HG03108 (cell line): ENCODE data around the gene SENP3.
"Not testable (repeated sequence)": the region's sequence is repeated elsewhere in the genome, so short reads cannot be mapped to it uniquely, and the experiment has no call there.

Experiments
- ATAC-seq: cut with Tn5 transposase; IDR thresholded peaks from one replicate; pipeline ENCODE4 v1.9.1; 2021; ENCODE audit warnings: moderate library complexity; ENCODE audit not compliant: unreplicated experiment

Gene SENP3

DNA sequence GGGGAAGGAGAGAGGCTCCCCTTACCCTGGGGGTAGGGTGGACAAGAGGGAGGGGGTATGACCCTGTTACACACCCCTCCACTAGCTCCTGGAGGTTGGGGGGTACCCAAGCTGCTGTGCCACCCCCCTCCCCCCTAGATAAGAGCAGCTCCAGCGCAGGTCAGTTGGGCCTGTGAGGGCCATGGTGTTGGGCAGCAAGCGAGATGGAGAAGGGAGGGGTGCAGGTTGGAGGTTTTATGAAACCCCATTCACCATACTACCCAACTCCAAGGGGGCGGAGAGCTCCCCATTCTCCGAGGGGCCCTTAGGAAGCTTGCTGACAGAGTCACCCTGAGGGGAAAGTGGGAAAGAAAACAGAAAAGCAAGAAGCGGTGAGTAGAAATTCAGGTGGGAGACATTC is 29.9 kb downstream of the SENP3 start:
- ATAC-seq: no peak

DNA sequence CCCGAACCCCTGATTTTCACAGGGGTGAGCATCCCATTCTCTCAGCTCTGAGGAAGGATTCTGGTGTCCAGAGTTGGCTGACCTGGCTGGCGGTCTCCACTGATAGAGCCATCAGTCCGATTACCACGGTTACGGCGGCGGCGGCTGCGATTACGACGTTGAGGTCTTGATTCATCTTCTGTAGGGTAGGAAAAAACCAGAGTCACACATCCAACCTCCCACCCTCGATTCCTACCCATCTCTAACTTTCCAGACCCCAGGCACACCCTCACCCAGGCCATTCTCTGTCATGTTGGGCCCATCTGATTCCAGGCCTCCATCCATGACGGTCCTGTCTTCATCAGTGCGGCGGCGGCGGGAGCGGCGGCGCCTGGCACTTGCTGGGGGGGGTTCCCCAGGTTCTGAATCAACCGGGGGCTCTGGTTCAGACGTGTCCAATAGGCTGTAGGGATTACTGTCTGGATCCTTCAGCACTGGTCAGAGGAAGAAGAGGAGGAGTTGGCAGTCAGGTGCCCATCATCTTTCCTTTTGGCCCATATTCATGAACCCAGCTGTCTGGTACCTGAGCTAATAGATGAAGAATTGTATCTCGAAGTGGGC is 30.8 kb downstream of the SENP3 start:
- ATAC-seq: no peak

GRCh38 chr17:7593296-7593695 is 31.6 kb downstream of the SENP3 start:
- ATAC-seq: no peak

GRCh38 chr17:7597561-7597960 is 35.8 kb downstream of the SENP3 start:
- ATAC-seq: not testable (repeated sequence)

- ATAC-seq: no peak
Observed at GRCh38 chr17:7606280-7606679, 44.6 kb downstream of the SENP3 start.

DNA sequence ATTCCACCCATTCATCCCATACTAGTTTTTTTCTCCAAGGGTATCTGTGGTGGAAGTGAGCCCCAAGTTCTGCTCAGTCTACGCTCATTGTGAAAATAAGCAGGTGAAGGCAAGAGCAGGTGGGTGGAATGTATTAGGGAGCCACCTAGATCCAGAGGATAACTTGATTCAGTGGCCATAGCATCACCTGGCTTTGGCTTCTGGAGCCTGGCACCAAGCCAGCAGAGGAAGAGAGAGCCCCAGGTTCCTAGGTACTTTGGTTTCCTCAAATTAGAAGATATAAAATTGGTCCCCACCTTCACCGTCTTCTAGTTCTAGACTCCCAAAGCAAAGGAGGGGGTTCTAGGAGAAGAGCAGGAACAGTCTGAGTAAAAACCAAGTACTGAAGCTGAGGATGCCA is 48.9 kb downstream of the SENP3 start:
- no peak for ATAC-seq

DNA sequence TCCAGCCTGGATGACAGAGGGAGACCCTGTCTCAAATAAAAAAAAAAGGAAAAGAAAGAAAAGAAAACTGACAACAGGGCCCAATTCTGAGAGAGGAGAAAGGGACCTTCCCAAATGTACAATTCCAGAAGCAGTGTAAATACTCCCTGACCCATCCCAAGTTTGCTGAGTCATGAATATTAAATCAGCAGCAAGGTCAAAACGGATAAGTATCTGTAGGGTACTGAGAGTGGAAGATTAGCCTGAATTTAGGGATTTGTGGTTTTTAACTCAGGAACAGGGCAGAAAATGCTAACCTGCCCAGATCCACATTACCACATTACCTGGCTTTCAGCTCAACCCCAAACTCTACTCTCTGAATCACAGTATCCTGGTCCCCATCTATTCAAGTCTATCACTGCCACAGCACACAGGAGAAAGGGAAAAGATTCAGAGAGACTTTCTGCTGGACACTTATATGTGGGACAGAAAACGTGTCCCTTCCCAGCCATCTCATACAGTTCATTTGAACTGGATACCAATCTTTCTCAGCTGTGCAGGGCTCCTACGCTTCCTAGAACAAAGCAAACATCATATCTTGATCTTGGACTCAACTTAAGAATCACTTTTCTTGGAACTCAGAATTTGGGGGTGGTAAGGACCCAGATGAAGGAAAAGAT is 50.0 kb downstream of the SENP3 start:
- no peak for ATAC-seq

- no peak for ATAC-seq
Observed at GRCh38 chr17:7612294-7612640, 50.5 kb downstream of the SENP3 start.

DNA sequence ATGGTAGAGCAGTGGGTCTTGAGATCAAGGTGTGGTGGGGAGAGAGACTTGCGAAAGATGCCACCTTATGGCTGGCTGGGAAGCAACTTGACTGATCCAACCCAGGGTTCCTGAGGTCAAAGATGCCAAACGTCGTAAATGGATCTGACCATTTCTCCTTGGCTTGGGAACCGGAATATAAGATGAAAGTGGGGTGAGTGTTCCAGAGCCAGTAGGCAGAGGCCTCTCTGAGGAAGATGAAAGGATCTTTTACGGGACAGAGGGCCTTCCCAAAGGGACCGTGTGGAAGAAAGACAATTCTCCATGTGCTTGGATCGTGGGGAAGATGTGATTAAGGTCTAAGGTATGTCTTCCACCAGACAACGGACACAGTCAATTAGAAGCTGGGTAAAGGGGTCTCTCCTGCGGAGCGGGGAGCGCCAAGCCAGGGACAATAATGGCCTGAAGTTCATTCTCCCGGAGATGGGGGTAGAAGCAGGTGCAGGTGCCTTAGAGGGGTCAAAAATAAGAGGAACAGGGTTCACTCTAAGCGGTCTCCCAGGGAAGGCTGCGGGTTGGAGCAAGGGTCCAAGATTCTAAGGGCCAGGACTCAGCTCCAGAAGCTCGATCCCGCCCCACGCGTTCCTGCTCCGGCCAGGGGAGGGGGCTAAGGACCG is 52.2 kb downstream of the SENP3 start:
- ATAC-seq: no peak

GRCh38 chr17:7614425-7615264 is 52.9 kb downstream of the SENP3 start, which contains the start of gene FXR2:
Gene FXR2 (minus strand): TSS chr17:7614897. CDS start chr17:7614532, 365 bp downstream.
- ATAC-seq: peak; percentile 85

DNA sequence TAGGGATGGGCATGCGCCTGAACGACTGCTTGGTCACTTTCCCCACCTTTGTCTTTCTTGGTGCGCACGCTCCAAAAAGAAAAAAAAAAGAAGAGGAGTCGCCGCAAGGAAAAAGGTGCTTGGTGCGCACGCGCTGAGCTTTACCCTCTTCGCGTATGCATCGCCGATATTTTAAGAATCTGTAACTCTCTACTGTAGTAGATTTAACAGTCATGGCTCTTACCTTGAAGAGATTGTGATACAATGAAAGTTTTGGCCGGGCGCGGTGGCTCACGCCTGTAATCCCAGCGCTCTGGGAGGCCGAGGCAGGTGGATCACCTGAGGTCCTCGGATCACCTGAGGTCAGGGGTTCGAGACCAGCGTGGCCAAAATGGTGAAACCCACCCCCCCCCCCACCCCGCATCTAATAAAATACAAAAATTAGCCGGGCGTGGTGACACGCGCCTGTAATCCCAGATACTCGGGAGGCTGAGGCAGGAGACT is 53.6 kb downstream of the SENP3 start:
- no peak for ATAC-seq

DNA sequence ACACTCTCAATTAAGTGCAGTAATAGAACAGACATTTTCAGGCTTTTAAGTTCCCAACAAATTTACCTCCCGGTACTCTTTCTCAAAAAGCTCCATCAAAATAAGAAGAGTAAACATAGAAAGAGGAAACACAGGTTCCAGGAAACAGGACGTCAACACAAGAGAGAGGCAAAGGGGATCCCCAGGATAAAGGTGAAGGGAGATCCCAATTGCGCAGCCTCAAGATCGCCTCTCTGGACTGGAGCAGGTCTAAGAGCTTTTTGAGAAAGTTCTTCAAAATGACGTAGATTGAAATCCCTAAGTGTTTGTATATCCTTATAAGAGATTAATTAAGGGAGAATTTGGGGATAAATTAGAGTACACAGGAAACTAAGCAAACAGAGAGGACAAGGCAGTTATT is 56.9 kb downstream of the SENP3 start:
- ATAC-seq: no peak

DNA sequence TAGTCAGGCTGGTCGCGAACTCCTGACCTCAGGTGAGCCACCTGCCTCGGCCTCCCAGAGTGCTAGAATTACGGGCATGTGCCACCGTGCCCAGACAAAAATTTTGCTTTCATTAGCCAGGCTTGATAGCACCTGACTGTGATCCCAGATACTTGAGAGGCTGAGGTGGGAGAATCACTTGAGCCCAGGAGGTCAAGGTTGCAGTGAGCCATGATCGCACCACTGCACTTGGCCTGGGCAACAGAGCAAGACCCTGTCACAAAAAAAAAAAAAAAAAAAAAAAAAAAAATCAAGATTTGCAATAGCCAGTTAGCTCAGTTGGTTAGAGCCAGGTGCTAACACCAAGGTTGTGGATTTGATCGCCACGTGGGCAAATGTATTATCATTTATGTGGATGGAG is 59.1 kb downstream of the SENP3 start:
- ATAC-seq: no peak
